C4-2B (cell line): ENCODE data around the gene GRID1.

ENCODE experiments used
- H3K27ac ChIP-seq: fragments of 450-650 bp; 2 replicates; pipeline ENCODE4 v1.5.1; 2017
- ZFX ChIP-seq: fragments of 450-650 bp; IDR thresholded peaks from 2 replicates; pipeline ENCODE4 v1.6.1; 2017
- TF ChIP-seq, protein P1 (sequence below): fragments of 450-650 bp; conservative IDR thresholded peaks from 2 replicates; pipeline ENCODE4 v1.5.1; 2017; ENCODE audit warnings: mild to moderate bottlenecking

GRID1 gene

DNA sequence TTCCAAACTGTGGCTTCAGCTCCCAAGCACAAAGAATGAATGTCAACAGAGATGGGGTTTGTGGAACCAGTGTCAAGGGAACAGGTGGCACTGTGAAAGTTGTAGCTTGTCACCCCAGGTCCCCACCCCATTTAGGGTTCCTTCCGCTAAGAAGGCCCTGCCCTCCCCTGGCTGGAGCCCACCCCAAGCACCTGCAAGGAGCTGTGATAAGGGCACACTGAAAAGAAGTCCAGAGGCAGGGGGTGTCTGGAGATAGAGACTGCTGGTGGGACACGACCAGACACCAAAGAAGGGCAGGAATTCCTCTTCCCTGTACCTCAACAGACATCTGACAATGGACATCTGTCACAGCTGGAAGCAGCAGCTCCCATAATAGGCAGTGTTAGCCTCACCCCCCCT, 4.5 kb downstream of the GRID1 start:
- TF ChIP-seq, protein P1, sequence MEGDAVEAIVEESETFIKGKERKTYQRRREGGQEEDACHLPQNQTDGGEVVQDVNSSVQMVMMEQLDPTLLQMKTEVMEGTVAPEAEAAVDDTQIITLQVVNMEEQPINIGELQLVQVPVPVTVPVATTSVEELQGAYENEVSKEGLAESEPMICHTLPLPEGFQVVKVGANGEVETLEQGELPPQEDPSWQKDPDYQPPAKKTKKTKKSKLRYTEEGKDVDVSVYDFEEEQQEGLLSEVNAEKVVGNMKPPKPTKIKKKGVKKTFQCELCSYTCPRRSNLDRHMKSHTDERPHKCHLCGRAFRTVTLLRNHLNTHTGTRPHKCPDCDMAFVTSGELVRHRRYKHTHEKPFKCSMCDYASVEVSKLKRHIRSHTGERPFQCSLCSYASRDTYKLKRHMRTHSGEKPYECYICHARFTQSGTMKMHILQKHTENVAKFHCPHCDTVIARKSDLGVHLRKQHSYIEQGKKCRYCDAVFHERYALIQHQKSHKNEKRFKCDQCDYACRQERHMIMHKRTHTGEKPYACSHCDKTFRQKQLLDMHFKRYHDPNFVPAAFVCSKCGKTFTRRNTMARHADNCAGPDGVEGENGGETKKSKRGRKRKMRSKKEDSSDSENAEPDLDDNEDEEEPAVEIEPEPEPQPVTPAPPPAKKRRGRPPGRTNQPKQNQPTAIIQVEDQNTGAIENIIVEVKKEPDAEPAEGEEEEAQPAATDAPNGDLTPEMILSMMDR: no peak
- TF ChIP-seq ZFX: no peak
- H3K27ac ChIP-seq: no peak overlapping the region

DNA sequence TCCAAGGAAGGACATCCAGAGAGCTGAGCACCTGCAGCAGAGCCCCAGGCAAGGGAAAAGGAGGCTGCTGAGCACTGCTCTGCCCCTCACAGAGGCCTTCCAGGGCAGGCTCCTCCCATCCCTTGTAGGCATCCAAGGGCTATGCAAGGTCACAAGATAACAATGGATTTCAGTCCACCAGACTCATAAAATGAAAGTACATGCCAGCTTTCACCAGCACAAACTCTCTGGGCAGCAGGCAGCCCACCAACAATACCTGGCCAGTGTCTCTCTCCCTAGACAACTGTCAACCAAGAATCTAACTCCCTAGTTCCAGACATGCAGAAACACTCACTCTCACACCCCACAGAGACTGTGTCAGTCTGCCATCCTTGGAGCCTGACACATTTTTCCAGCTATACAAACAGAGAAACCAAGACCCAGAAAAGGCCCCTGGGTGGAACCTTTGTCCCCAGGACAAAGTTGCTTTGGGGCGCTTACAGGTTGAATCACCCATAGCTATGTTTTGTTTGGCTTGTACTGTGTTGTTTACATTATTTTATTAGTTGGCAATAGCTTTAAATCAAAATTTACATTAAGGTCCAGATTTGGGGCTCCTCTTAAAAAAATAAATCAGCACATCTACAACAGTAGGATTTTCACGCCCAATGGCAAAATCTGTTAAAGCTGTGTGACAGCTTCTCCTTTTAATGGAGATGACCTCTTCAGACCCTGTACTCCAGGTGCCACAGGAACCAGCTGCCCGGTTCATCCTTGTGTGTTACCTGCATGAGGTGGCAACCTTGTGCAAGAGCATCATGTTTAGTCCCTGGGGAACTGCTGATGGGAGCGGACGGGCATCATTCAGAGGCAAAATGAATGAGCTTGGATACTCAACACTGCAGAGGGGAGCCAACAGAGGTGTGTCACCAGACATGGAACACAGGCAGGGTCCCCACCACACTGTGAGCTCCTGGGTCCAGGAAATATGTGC, 5.2 kb downstream of the GRID1 start:
- TF ChIP-seq ZFX: no peak
- TF ChIP-seq, protein P1: no peak
- no peak overlapping the region for H3K27ac ChIP-seq

DNA sequence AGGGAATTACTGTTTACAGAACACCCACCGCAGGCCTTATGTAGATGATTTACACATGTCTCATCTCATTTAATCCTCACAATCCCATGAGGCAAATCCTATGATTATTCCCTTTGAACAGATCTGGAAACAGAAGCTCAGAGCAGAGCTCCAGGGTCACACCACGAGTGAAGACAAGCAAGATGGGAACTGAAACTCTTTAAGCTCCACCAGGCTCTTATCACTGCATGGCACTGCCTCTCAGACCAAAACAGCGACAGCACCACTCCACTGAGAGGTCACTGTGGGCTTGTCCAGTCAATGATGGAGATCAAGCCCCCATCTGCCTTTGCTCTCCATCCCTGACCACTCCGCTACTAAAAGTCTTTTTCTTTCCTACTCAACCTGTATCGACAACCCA, 5.9 kb downstream of the GRID1 start:
- H3K27ac ChIP-seq: no peak overlapping the region
- TF ChIP-seq, protein P1: no peak

DNA sequence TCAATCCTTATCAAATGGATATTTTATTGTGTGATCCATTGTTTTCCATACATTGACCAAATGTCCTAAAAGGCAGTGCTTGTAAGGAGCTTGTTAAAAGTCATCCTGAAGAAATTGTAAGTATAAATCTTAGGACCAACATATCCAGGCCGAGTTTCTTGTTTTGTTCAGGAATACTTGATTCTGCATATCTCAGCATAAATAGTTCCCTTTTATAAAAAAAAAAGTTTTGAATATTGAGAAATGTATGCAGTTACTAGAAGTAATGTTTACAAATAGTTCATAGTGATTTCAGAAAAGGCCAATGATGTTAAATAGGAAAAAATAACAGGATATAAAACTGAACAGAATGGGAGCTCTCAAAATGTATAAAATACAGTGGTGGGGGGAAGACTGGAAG, 6.6 kb downstream of the GRID1 start:
- H3K27ac ChIP-seq: no peak overlapping the region
- TF ChIP-seq ZFX: no peak
- TF ChIP-seq, protein P1: no peak

DNA sequence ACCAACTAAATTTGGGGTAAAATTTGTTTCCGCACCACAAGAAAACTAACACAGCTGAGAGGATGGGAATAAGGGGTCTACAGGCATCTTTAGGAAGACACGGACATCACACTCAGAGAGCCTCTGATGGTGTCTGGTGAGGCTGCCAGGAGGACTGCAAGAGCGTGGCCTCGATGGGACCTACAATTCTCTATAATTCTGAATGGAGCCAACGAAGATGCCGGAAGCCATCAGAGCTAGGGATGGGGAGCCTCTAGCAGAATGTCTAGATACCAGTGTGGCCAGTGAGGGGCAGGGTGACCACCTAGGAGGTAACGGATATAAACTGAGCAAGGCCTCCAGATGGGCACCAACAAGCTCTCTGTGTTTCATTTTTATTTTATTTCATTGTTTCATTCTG, 7.5 kb downstream of the GRID1 start:
- TF ChIP-seq, protein P1: no peak
- no peak overlapping the region for H3K27ac ChIP-seq

DNA sequence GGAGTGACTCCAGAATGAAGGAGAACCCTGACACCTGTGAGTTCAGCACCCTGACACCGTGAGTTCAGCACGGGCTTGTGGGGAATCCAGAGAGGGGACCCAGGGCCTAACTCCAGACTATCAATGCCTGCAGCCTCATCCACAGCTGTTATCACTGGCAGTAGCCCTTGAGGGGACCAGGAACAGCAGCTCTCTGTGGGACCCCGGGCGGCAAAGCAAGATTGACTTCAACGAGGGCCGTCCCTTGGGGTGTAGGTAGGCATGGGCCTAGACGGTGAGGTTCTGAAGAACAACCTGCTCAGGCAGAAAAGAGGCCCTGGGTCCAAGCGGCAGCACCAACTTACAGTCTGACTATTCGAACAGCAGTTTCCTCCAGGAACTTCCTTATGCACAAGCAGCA, 8.9 kb downstream of the GRID1 start:
- no peak overlapping the region for H3K27ac ChIP-seq
- no peak for TF ChIP-seq ZFX
- TF ChIP-seq, protein P1: no peak

DNA sequence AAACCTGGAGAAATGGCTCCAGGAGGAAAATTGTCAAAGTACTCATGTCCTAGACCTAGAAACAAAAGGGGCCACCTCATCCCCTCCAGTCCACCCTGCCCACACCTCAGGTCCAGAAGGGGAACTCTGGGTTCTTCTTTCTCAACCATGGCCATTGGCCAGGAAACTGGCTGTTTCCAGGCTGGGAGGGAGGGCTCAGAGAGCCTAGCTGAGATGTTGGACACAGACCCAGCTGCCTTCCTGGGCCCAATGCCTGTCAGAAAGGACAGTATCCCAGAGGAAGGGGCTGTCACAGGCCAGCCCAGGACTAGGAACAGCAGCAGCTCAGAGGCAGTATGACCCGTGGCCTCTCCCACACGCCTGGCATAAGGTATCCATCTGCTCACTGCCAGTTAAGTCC, 9.6 kb downstream of the GRID1 start:
- no peak overlapping the region for H3K27ac ChIP-seq
- TF ChIP-seq, protein P1: no peak
- no peak for TF ChIP-seq ZFX
